RWPE2 (cell line): Measurements from ENCODE around the gene LRRTM4.

Experiments used
- ATAC-seq: fragments of 200-7000 bp; cut with Tn5 transposase; 3 replicates; pipeline ENCODE4 v1.9.1; 2021; ENCODE audit warnings: low read depth
- DNase-seq: peaks from one replicate; pipeline ENCODE4 v3.0.0-alpha.2; 2020; ENCODE audit warnings: low spot score
- H3K27ac ChIP-seq: fragments of 450-650 bp; 2 replicates; pipeline ENCODE4 v1.5.1; 2017; ENCODE audit warnings: mild to moderate bottlenecking; ENCODE audit not compliant: poor library complexity, severe bottlenecking
- H3K27me3 ChIP-seq: fragments of 250-450 bp; sonication (Bioruptor Pico); 2 replicates; pipeline ENCODE4 v1.5.1; 2021; ENCODE audit warnings: mild to moderate bottlenecking, moderate library complexity; ENCODE audit not compliant: insufficient read depth, poor library complexity, severe bottlenecking
- H3K36me3 ChIP-seq: fragments of 250-450 bp; sonication (Bioruptor Pico); 2 replicates; pipeline ENCODE4 v1.5.1; 2020; ENCODE audit warnings: low read depth, mild to moderate bottlenecking, moderate library complexity
- H3K4me1 ChIP-seq: fragments of 250-450 bp; sonication (Bioruptor Pico); 2 replicates; pipeline ENCODE4 v1.5.1; 2021; ENCODE audit warnings: mild to moderate bottlenecking, moderate library complexity; ENCODE audit not compliant: insufficient read depth, poor library complexity, severe bottlenecking
- H3K4me3 ChIP-seq: fragments of 250-450 bp; sonication (Bioruptor Pico); 2 replicates; pipeline ENCODE4 v1.5.1; 2021; ENCODE audit warnings: mild to moderate bottlenecking, moderate library complexity; ENCODE audit not compliant: severe bottlenecking
- H3K9me3 ChIP-seq: fragments of 250-450 bp; sonication (Bioruptor Pico); 2 replicates; pipeline ENCODE4 v1.5.1; 2021; ENCODE audit warnings: mild to moderate bottlenecking, moderate library complexity; ENCODE audit not compliant: severe bottlenecking
- CTCF ChIP-seq: fragments of 450-650 bp; IDR thresholded peaks from one replicate; pipeline ENCODE4 v1.5.1; 2017; ENCODE audit warnings: mild to moderate bottlenecking, moderate library complexity; ENCODE audit not compliant: poor library complexity, severe bottlenecking

The LRRTM4 gene

GRCh38 chr2:76763276-76763675, 758.9 kb downstream of the LRRTM4 start:
- H3K27ac ChIP-seq, result no peak overlapping the region
- no peaks in the 10 kb centered on the region for H3K4me1 ChIP-seq
- TF ChIP-seq CTCF, result no peak
- H3K4me3 ChIP-seq, result no peak overlapping the region
- DNase-seq, result no peak
- H3K27me3 ChIP-seq, result no peaks in the 10 kb centered on the region
- no peak for ATAC-seq
- H3K9me3 ChIP-seq, result no peaks in the 10 kb centered on the region
- H3K36me3 ChIP-seq, result no peaks in the 10 kb centered on the region

GRCh38 chr2:76760367-76760704, 761.8 kb downstream of the LRRTM4 start:
- Histone ChIP-seq H3K27me3 (peaks cover 4% of the 10 kb centered on the region), H3K9me3 (no peaks in the 10 kb centered on the region), H3K36me3 (no peaks in the 10 kb centered on the region), H3K4me3 (no peak overlapping the region), H3K4me1 (no peaks in the 10 kb centered on the region), H3K27ac (no peak overlapping the region)
- DNase-seq (no peak), ATAC-seq (no peak)
- no peak for TF ChIP-seq CTCF

GRCh38 chr2:76759634-76760366, 762.4 kb downstream of the LRRTM4 start:
- H3K4me1 ChIP-seq, result no peaks in the 10 kb centered on the region
- peaks cover 4% of the 10 kb centered on the region for H3K27me3 ChIP-seq
- DNase-seq (no peak), ATAC-seq (no peak)
- H3K9me3 ChIP-seq, result no peaks in the 10 kb centered on the region
- no peaks in the 10 kb centered on the region for H3K36me3 ChIP-seq
- no peak overlapping the region for H3K27ac ChIP-seq
- no peak for TF ChIP-seq CTCF
- no peak overlapping the region for H3K4me3 ChIP-seq

GRCh38 chr2:76752506-76752905, 769.7 kb downstream of the LRRTM4 start:
- no peak for TF ChIP-seq CTCF
- ATAC-seq (no peak), DNase-seq (no peak)
- Histone ChIP-seq H3K27ac (no peak overlapping the region), H3K36me3 (no peaks in the 10 kb centered on the region), H3K9me3 (no peaks in the 10 kb centered on the region), H3K4me3 (no peak overlapping the region), H3K27me3 (peaks cover 3% of the 10 kb centered on the region), H3K4me1 (no peaks in the 10 kb centered on the region)

- Histone ChIP-seq H3K36me3 (no peaks in the 10 kb centered on the region), H3K4me1 (no peaks in the 10 kb centered on the region), H3K4me3 (no peak overlapping the region), H3K27me3 (no peaks in the 10 kb centered on the region), H3K9me3 (no peaks in the 10 kb centered on the region), H3K27ac (no peak overlapping the region)
- no peak for TF ChIP-seq CTCF
- DNase-seq, result no peak
- ATAC-seq, result no peak
These were observed 772.3 kb downstream of the LRRTM4 start for GRCh38 chr2:76749858-76750257.
